GM12875 (cell line): ENCODE data around the gene SOX10.

Experiments used
- H3K4me3 ChIP-seq: one replicate; pipeline ENCODE4 v1.5.1; 2011; ENCODE audit warnings: low read depth, low read length, control low read depth
- CTCF ChIP-seq: IDR thresholded peaks from 2 replicates; pipeline ENCODE4 v1.5.1; 2011; ENCODE audit warnings: low read depth, mild to moderate bottlenecking, control low read depth, inconsistent platforms, low read length, moderate library complexity, borderline replicate concordance; ENCODE audit not compliant: insufficient read depth

Gene SOX10

GRCh38 chr22:37973271-37974170 is 10.8 kb downstream of the SOX10 start:
- H3K4me3 ChIP-seq = no peak overlapping the region
- TF ChIP-seq CTCF = no peak

- TF ChIP-seq CTCF = no peak
- H3K4me3 ChIP-seq = no peak overlapping the region
Observed at GRCh38 chr22:37972527-37972926, 11.8 kb downstream of the SOX10 start.

- H3K4me3 ChIP-seq = no peak overlapping the region
- no peak for TF ChIP-seq CTCF
Observed at GRCh38 chr22:37971475-37972434, 12.6 kb downstream of the SOX10 start.

- H3K4me3 ChIP-seq = no peak overlapping the region
- TF ChIP-seq CTCF = no peak
Observed at GRCh38 chr22:37970864-37971263, 13.5 kb downstream of the SOX10 start.

GRCh38 chr22:37968452-37969251 is 15.7 kb downstream of the SOX10 start:
- H3K4me3 ChIP-seq = no peak overlapping the region
- no peak for TF ChIP-seq CTCF

- H3K4me3 ChIP-seq = no peak overlapping the region
- no peak for TF ChIP-seq CTCF
Observed at GRCh38 chr22:37967637-37968451, 16.5 kb downstream of the SOX10 start.
